ENCODE data around the gene LHX1. TPM values are rescaled to one million over a fixed set of nuclear protein-coding genes. Genes with fewer than 3 reads are reported as not detected.

LHX1 gene
- total RNA-seq, 6 donors from 2014 or later, result not detected

- no peak overlapping the region for H3K27ac ChIP-seq
- no peak for DNase-seq
- peaks cover 0 to 8% (median 2%) of the 10 kb centered on the region in 4 donors for H3K4me1 ChIP-seq
- no peak for ATAC-seq (ENCODE audit: low FRiP score in 2 of 2)
- TF ChIP-seq CTCF (IDR thresholded peaks at IDR 0.05) (no peak), POLR2A (IDR thresholded peaks at IDR 0.05) (no peak), EP300 (IDR thresholded peaks at IDR 0.05) (no peak), POLR2AphosphoS5 (IDR thresholded peaks at IDR 0.05) (no peak)
- 47 to 69% methylated on average over 2 of the region's 2 CpGs for WGBS, 2 donors
- no peak overlapping the region for H3K4me3 ChIP-seq
- H3K27me3 ChIP-seq, result no peaks in the 10 kb centered on the region
- no peaks in the 10 kb centered on the region for H3K9me3 ChIP-seq
- H3K36me3 ChIP-seq, result no peaks in the 10 kb centered on the region
These were observed 43.0 kb downstream of the LHX1 start for GRCh38 chr17:36980280-36980761.

- H3K4me1 ChIP-seq, result peaks cover 0 to 4% (median 2%) of the 10 kb centered on the region in 4 donors
- no peak for DNase-seq
- no peak overlapping the region for H3K4me3 ChIP-seq
- ATAC-seq (ENCODE audit: low FRiP score in 2 of 2), result no peak
- peaks cover 0 to 27% (median 6%) of the 10 kb centered on the region in 4 donors for H3K36me3 ChIP-seq
- H3K27ac ChIP-seq, result no peak overlapping the region
- H3K27me3 ChIP-seq, result no peaks in the 10 kb centered on the region
- no peaks in the 10 kb centered on the region for H3K9me3 ChIP-seq
- no peak for TF ChIP-seq CTCF (IDR thresholded peaks at IDR 0.05)
- TF ChIP-seq EP300 (IDR thresholded peaks at IDR 0.05), result no peak
- no peak for TF ChIP-seq POLR2AphosphoS5 (IDR thresholded peaks at IDR 0.05)
- TF ChIP-seq POLR2A (IDR thresholded peaks at IDR 0.05), result no peak
These were observed 46.3 kb downstream of the LHX1 start for GRCh38 chr17:36983618-36984017.

GRCh38 chr17:36989173-36989572 is 51.9 kb downstream of the LHX1 start:
- H3K36me3 ChIP-seq, result peaks cover 3 to 77% (median 21%) of the 10 kb centered on the region in 4 donors
- no peaks in the 10 kb centered on the region for H3K4me1 ChIP-seq
- H3K27me3 ChIP-seq, result no peaks in the 10 kb centered on the region
- DNase-seq, result no peak
- no peak for ATAC-seq (ENCODE audit: low FRiP score in 2 of 2)
- no peak overlapping the region for H3K27ac ChIP-seq
- H3K4me3 ChIP-seq, result no peak overlapping the region
- 79 to 89% methylated on average over 6 of the region's 6 CpGs for WGBS, 2 donors
- TF ChIP-seq EP300 (IDR thresholded peaks at IDR 0.05), result no peak
- no peak for TF ChIP-seq POLR2A (IDR thresholded peaks at IDR 0.05)
- no peak for TF ChIP-seq POLR2AphosphoS5 (IDR thresholded peaks at IDR 0.05)
- TF ChIP-seq CTCF (IDR thresholded peaks at IDR 0.05), result no peak
- no peaks in the 10 kb centered on the region for H3K9me3 ChIP-seq

GRCh38 chr17:36992701-36993100 is 55.4 kb downstream of the LHX1 start:
- no peaks in the 10 kb centered on the region for H3K27me3 ChIP-seq
- H3K27ac ChIP-seq, result no peak overlapping the region
- no peak for DNase-seq
- TF ChIP-seq POLR2A (IDR thresholded peaks at IDR 0.05) (no peak), EP300 (IDR thresholded peaks at IDR 0.05) (no peak), POLR2AphosphoS5 (IDR thresholded peaks at IDR 0.05) (no peak), CTCF (IDR thresholded peaks at IDR 0.05) (no peak)
- H3K4me1 ChIP-seq, result no peaks in the 10 kb centered on the region
- no peak overlapping the region for H3K4me3 ChIP-seq
- H3K36me3 ChIP-seq, result peaks cover 10 to 94% (median 36%) of the 10 kb centered on the region in 4 donors
- ATAC-seq (ENCODE audit: low FRiP score in 2 of 2), result no peak
- 76 to 87% methylated on average over 2 of the region's 2 CpGs for WGBS, 2 donors
- H3K9me3 ChIP-seq, result no peaks in the 10 kb centered on the region

GRCh38 chr17:36993227-36993626 is 56.0 kb downstream of the LHX1 start:
- H3K9me3 ChIP-seq, result no peaks in the 10 kb centered on the region
- TF ChIP-seq CTCF (IDR thresholded peaks at IDR 0.05) (no peak), POLR2A (IDR thresholded peaks at IDR 0.05) (no peak), EP300 (IDR thresholded peaks at IDR 0.05) (no peak), POLR2AphosphoS5 (IDR thresholded peaks at IDR 0.05) (no peak)
- no peaks in the 10 kb centered on the region for H3K4me1 ChIP-seq
- ATAC-seq (ENCODE audit: low FRiP score in 2 of 2) (no peak), DNase-seq (no peak)
- H3K27me3 ChIP-seq, result no peaks in the 10 kb centered on the region
- H3K27ac ChIP-seq, result no peak overlapping the region
- H3K4me3 ChIP-seq, result no peak overlapping the region
- peaks cover 10 to 94% (median 35%) of the 10 kb centered on the region in 4 donors for H3K36me3 ChIP-seq
